Lower lobe of right lung (tissue), 2 donors: ENCODE results near the gene LRP1. TPM values are rescaled to one million over a fixed set of nuclear protein-coding genes. Genes with fewer than 3 reads are reported as not detected.

ENCODE experiments used
- ATAC-seq, 2 donors: fragments of 200-7000 bp; cut with Tn5 transposase; one replicate each; pipeline ENCODE4 v1.9.1; 2020 to 2022; ENCODE audit warnings: mild to moderate bottlenecking in 2 of 2, moderate library complexity in 2 of 2
- DNase-seq: peaks from one replicate; pipeline ENCODE4 v3.0.0-alpha.2; 2020
- H3K27ac ChIP-seq: fragments of 200-600 bp; one replicate; pipeline ENCODE4 v1.8.0; 2022
- H3K27me3 ChIP-seq: fragments of 200-600 bp; one replicate; pipeline ENCODE4 v1.8.0; 2022; ENCODE audit warnings: low read depth
- H3K36me3 ChIP-seq: fragments of 200-600 bp; one replicate; pipeline ENCODE4 v1.8.0; 2022; ENCODE audit warnings: mild to moderate bottlenecking
- H3K4me1 ChIP-seq: fragments of 200-600 bp; one replicate; pipeline ENCODE4 v1.8.0; 2022
- H3K4me3 ChIP-seq: fragments of 200-600 bp; one replicate; pipeline ENCODE4 v1.8.0; 2022; ENCODE audit warnings: mild to moderate bottlenecking
- H3K9me3 ChIP-seq: fragments of 200-600 bp; one replicate; pipeline ENCODE4 v1.8.0; 2022
- CTCF ChIP-seq: fragments of 200-600 bp; IDR thresholded peaks from one replicate; pipeline ENCODE4 v1.8.0; 2022; ENCODE audit warnings: antibody characterized with exemption, mild to moderate bottlenecking
- intact Hi-C: fragments of 100-400 bp; cut with DNase I; formaldehyde crosslinking; loops from one replicate; pipeline ENCODE4 v1.11.0; 2022
- total RNA-seq: library from RNA; stranded (reverse); fragmentation: NEBNext Ultra II Directional; extraction: Animal tissue kit (Norgen Biotek cat#: 25700); gene quantifications from one replicate; pipeline ENCODE4 v1.2.1, GENCODE V29; 2021
- donor health status: DM: no; HTN: yes; CAD: no; lungs with severe emphysema.

LRP1 gene
- total RNA-seq, 1 donor from 2014 or later, result 404 TPM

- intact Hi-C loops, result no loop called here
- H3K27me3 ChIP-seq, result no peaks in the 10 kb centered on the region
- DNase-seq (no peak), ATAC-seq (no peak)
- no peak overlapping the region for H3K4me3 ChIP-seq
- peaks cover under 1% of the 10 kb centered on the region for H3K4me1 ChIP-seq
- H3K9me3 ChIP-seq, result no peaks in the 10 kb centered on the region
- no peak for TF ChIP-seq CTCF
- peaks cover 100% of the 10 kb centered on the region for H3K36me3 ChIP-seq
- no peak overlapping the region for H3K27ac ChIP-seq
Measured at GRCh38 chr12:57099766-57100165, 28.5 kb upstream of the LRP1 start.

- Histone ChIP-seq H3K27ac (no peak overlapping the region), H3K9me3 (no peaks in the 10 kb centered on the region), H3K4me3 (no peak overlapping the region), H3K36me3 (peaks cover 100% of the 10 kb centered on the region), H3K4me1 (peaks cover under 1% of the 10 kb centered on the region), H3K27me3 (no peaks in the 10 kb centered on the region)
- DNase-seq (no peak), ATAC-seq (no peak)
- TF ChIP-seq CTCF, result no peak
- intact Hi-C loops, result no loop called here
Measured at GRCh38 chr12:57101892-57102695, 26.2 kb upstream of the LRP1 start.

- DNase-seq (no peak), ATAC-seq (peak in 1 of 2 donors; percentile 24)
- intact Hi-C loops, result no loop called here
- peaks cover 97% of the 10 kb centered on the region for H3K36me3 ChIP-seq
- no peak for TF ChIP-seq CTCF
- H3K4me3 ChIP-seq, result no peak overlapping the region
- no peak overlapping the region for H3K27ac ChIP-seq
- peaks cover 18% of the 10 kb centered on the region for H3K4me1 ChIP-seq
- H3K27me3 ChIP-seq, result no peaks in the 10 kb centered on the region
- no peaks in the 10 kb centered on the region for H3K9me3 ChIP-seq
Measured at GRCh38 chr12:57103856-57104255, 24.4 kb upstream of the LRP1 start.

GRCh38 chr12:57104292-57104910 is 23.9 kb upstream of the LRP1 start:
- no peak for TF ChIP-seq CTCF

DNA sequence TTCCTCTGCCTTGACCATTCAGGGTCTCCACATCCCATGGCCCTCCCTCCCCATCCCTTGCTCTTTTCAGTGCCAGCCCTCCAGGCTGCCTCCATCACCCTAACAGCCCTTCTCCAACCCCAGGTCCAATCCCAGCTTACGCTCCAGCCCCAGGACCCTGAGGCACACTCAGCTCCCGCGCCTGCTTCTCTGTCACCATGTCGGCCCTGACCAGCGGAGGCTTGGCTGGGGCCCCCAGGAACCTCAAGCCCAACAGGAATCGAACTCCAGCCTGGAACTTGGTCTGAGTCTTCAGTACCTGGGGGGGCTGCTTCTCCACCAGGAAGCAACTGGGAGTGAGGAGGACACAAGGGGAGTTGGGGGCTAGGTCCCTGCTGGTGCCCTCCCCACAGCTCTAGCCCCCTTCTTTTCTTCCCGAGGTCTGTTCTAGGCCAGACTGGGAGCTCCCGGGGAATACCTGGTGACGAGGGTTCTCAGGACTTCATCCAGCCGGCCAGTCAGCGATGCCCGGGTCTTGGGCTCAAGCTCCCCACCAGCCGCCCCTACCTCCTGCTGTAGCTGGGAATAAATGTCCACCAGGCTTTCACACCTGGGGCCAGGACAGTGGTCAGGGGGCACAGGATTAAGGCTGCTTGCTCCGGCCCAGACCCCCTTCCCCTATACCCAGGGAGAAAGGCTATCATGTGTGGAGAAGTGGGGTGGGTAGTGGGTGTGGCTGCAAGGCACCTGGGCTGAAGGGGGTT is 23.1 kb upstream of the LRP1 start:
- no peak for TF ChIP-seq CTCF
- H3K4me3 ChIP-seq, result no peak overlapping the region
- H3K27me3 ChIP-seq, result no peaks in the 10 kb centered on the region
- DNase-seq (no peak), ATAC-seq (no peak)
- intact Hi-C loops, result no loop called here
- H3K9me3 ChIP-seq, result no peaks in the 10 kb centered on the region
- no peak overlapping the region for H3K27ac ChIP-seq
- peaks cover 31% of the 10 kb centered on the region for H3K4me1 ChIP-seq
- H3K36me3 ChIP-seq, result peaks cover 84% of the 10 kb centered on the region

More at GRCh38 chr12:57104292-57104910, 23.9 kb upstream of the LRP1 start:
- H3K27me3 ChIP-seq, result no peaks in the 10 kb centered on the region
- no peak overlapping the region for H3K4me3 ChIP-seq
- DNase-seq (no peak), ATAC-seq (no peak)
- intact Hi-C loops, result no loop called here
- H3K27ac ChIP-seq, result no peak overlapping the region
- peaks cover 92% of the 10 kb centered on the region for H3K36me3 ChIP-seq
- H3K4me1 ChIP-seq, result peaks cover 23% of the 10 kb centered on the region
- no peaks in the 10 kb centered on the region for H3K9me3 ChIP-seq
